Epidermal melanocyte (primary cell): ENCODE results near the gene ARFGEF3.

Source experiments
- DNase-seq: peaks from one replicate; pipeline ENCODE4 v3.0.0; 2011; ENCODE audit warnings: low spot score; ENCODE audit not compliant: insufficient read length

ARFGEF3 gene

GRCh38 chr6:138162955-138163575, 1.3 kb downstream of the ARFGEF3 start:
- DNase-seq, result no peak

DNA sequence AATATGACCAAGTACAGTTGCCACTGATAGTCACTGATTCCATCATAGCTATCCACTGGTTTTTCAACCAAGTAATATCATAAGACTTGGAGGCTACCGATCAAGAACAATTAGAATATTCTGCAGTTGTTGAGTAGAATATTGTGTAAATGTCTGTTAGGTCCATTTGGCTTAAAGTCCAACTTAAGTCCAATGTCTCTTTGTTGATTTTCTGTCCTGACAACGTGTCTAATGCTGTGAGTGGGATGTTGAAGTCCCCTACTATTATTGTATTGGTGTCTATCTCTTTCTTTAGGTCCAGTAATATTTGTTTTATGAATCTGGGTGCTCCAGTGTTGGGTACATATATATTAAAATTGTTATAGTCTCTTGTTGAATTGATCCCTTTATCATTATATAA, 13.9 kb downstream of the ARFGEF3 start:
- no peak for DNase-seq

DNA sequence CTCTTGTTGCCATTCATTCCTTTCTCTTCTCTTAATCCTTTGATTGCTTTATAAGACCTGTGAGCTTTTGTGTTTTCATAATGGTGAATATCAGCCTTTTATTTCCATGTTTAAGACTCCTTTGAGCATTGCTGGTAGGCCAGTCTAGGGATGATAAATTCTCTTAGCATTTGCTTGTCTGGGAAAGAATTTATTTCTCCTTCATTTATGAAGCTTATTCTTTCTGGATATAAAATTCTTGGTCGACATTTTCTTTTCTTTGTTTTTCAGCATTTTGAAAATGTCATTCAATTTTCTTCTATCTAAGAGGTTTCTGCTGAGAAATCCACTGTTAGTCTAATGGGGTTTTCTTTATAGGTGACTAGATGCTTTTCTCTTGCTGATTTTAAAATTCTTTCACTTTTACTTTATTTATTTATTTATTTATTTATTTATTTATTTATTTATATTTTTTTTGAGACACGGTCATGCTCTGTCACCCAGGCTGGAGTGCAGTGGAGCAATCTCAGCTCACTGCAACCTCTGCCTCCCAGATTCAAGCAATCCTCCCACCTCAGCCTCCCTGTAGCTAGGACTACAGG, 15.0 kb downstream of the ARFGEF3 start:
- no peak for DNase-seq

GRCh38 chr6:138182939-138183789, 21.4 kb downstream of the ARFGEF3 start:
- peak; percentile 56 for DNase-seq

- no peak for DNase-seq
Observed at GRCh38 chr6:138183790-138184134, 22.0 kb downstream of the ARFGEF3 start.

- no peak for DNase-seq
Observed at GRCh38 chr6:138184230-138184629, 22.5 kb downstream of the ARFGEF3 start.

GRCh38 chr6:138187156-138187555, 25.4 kb downstream of the ARFGEF3 start:
- no peak for DNase-seq

GRCh38 chr6:138188278-138188941, 26.7 kb downstream of the ARFGEF3 start:
- DNase-seq, result no peak

DNA sequence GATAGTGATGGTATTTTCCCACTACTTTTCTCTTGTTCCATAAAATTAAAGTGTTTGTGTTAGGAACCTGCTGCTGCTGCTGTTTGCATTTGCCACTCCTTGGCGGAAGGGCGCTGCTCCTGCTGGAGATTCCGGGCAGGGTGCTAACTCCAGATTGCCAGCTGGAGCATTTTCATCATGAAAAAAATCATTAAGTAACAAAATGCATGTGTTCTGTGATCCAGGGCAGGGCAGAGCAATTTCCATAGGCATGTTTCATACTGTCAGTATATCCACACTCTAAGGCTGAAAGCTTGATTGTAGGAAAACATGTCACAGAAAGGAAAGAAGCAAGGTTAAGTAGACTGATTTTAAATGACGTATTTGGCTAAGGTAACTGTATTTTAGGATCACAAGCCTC, 32.5 kb downstream of the ARFGEF3 start:
- DNase-seq, result no peak

- DNase-seq, result no peak
Observed at GRCh38 chr6:138196122-138196738, 34.5 kb downstream of the ARFGEF3 start.

- DNase-seq, result no peak
Observed at GRCh38 chr6:138197570-138197969, 35.8 kb downstream of the ARFGEF3 start.

- DNase-seq, result no peak
Observed at GRCh38 chr6:138198430-138199091, 36.8 kb downstream of the ARFGEF3 start.

DNA sequence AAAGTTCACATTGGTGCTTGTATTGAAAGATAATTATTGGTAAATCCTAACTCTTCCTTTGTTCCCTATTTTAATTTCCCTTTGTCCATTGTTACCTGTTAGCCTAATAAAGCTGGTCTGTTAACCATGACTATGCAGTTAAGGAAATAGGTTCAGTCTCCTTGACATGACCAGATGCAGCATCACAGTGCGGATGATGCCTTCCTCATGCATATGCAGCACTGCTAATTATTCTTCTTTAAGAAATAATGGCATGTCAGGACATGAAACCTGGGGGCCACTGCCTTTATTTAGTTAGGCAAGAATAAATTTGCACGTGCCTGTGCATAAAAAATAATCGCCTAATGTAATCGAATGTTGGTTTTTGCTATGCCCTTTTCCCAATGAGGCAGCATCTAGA, 40.1 kb downstream of the ARFGEF3 start:
- DNase-seq, result no peak

GRCh38 chr6:138203315-138203714, 41.6 kb downstream of the ARFGEF3 start:
- DNase-seq, result no peak

DNA sequence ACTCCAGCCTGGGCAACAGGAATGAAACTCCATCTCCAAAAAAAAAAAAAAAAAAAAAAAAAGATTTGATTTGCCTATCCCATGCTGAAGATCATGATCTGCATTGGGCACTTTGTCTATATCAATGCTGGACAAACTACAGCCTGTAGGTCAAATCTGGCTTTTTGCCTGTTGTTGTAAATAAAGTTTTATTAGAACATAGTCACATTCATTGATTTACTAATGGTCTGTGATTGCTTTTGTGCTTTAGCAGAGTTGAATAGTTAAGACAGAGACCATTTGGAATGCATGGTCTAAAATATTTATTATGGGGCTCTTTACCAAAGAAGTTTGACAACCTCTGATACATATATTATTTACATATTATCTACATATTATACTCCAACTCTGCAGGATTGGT, 42.6 kb downstream of the ARFGEF3 start:
- no peak for DNase-seq

DNA sequence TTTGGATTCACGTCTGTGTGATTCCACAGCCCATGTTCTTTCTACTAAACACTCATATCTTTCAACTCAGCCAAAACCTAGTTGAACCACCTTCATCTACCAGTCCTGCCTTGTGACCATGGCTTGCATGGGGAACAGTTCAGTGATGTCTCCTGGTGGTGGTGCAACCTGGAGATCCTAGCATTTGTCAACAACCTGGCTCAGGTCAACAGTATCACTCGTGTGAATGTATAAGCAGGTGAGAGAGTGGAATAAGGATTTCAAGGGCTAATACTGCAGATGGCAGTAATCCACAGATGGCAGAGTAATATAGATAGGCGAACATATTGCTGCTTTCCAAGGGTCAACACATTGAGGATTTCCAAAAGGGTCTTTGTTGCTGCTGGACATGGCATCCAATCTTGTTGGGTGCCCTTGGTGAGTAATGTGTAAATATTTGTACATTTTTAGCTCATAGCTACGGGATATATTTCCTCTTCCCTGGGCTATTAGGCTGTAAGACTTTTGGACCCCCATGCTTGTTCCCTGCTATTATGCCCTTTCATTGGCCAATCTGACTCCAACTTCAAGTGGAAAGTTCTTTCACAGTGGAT, 43.1 kb downstream of the ARFGEF3 start:
- no peak for DNase-seq

DNA sequence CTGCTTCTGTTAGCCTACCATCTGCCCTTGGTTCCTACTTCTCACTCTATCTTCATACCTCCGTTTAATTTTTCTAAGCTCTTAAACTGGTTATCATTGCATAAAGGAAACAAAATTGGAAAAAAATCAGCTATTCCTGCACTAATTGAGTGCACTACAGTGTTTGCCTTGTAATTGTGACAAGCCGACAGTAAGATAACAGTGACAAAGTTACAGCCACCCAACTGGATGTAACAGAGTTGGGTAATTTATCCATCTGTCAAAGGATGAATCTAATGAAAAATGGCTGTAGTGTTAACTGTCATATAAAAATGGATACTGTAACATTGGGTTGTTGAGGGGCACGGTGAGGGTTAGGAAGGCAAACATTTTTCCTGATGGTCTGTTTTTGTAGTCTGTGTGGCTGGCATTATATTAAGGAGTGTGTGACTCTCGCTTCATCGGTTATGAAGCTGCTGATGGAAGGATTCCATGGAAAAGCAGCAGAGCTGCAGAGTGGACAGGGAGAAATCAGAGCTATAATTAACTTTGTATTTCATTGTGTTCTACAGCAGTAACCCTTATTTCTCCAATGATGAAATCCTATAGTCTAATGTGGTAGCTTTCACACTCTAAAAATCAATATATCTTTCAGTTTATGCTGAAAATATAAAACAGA, 43.8 kb downstream of the ARFGEF3 start:
- DNase-seq, result no peak

DNA sequence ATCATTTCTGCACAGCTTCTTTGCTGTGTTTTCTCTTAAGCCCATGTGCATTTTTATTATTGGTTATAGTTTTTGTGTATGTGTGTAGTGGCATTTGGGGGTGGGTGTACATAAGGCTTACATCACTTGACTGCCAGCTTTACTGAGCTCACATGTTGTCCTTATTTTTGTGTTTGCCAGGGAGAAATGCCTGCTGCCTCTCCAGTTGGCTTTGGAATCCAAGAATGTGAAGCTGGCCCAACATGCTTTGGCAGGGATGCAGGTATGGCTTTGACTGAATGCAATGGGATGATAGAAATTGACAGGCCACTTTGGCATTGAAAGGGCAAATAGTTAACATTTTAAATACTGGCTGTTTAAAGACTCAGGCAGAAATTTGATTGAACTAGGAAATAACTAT, 45.1 kb downstream of the ARFGEF3 start:
- DNase-seq, result no peak

- no peak for DNase-seq
Observed at GRCh38 chr6:138211048-138211581, 49.4 kb downstream of the ARFGEF3 start.

- no peak for DNase-seq
Observed at GRCh38 chr6:138211601-138212000, 49.9 kb downstream of the ARFGEF3 start.
